IPS-18c (cell line): ENCODE data around the gene KCNT1.

Experiments
- H3K4me3 ChIP-seq: 2 replicates; pipeline ENCODE4 v1.7.0; 2013; ENCODE audit warnings: low read depth, mild to moderate bottlenecking, low read length, moderate library complexity; ENCODE audit not compliant: insufficient read depth
- H3K9me3 ChIP-seq: one replicate; pipeline ENCODE4 v1.6.1; 2013; ENCODE audit warnings: mild to moderate bottlenecking, low read length, moderate library complexity; ENCODE audit not compliant: control insufficient read depth, insufficient read depth

The KCNT1 gene

DNA sequence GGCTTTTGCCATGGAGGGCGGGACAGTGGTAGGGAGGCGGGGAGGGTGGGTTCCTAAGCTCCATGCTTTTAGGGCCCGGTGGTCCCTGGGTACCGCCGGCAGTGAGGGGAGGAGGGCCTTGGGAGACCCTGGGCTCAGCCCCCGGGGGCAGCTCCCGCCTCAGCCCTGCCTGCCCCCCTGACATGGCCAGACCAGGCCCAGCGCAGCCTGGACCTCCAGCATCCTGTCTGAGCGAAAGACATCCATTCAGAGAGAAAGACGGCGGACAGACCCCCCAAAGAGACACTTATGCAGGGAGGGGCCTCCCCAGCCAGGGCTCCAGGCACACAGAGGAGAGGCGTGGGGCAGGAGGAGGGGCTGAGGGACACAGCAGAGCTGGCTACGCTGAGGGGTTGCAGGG is 45.3 kb downstream of the KCNT1 start:
- H3K4me3 ChIP-seq, result no peak overlapping the region
- H3K9me3 ChIP-seq, result no peaks in the 10 kb centered on the region

DNA sequence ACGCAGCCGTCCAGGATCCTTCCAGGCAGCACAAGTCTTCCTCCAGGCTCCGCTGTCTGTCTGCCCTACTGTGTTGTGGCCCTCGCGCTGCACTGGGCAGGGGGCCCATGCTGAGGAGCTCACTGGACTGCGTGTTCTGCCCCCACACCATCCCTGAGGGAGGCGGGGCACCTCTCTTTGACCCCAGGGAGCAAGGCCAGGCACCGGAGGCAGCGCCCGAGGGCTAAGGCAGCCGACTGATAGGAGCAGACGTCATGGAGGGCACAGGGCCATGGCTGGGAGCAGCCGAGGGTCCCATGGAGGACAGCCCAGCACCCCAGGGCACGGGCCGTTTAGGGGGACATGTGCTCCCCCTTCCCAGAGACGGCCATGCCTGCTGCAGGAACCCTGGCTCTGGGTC is 46.7 kb downstream of the KCNT1 start:
- Histone ChIP-seq H3K9me3 (no peaks in the 10 kb centered on the region), H3K4me3 (no peak overlapping the region)

DNA sequence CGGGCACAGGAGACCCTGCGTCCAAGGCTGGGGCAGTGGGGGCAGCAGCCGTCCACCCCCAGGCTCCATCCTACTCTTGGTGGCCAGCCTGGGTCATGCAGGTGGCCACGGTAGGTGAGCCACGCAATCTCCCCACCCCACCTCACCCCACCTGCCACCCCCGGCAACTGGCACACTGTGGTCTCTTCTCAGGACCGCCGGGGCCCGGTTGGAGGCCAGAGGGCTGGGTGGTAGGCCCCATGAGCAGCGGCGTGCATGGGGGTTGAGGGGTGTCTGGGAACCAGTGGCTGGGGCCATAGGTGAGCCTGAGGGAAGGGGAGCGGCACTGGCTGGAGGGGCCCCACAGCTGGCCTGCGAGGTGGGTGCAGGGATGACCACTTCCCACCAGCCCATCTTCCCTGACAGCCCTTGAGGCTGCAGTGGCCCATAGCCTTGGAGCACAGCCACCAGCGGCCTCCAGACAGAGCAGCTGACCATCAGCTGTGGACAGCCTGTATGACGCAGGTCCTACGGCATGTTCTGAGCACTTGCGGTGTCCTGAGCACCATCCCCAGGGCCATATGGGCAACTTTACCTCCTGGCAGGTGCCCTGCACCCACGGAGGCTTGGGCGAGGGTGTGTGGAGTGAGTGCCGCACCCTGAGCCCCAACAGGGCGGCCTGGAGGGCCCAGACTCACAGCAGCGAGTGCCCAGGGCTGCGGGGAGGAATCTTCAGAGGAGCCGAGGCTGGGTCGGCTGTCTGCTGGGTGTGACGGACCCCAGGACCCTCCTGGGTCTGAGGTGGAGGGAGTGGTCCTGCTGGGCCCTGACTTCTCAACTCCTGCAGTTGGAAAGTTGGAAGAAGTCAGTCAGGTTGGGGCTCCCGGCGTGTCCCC is 47.4 kb downstream of the KCNT1 start:
- Histone ChIP-seq H3K9me3 (no peaks in the 10 kb centered on the region), H3K4me3 (no peak overlapping the region)

- Histone ChIP-seq H3K9me3 (no peaks in the 10 kb centered on the region), H3K4me3 (no peak overlapping the region)
Observed at GRCh38 chr9:135750786-135751185, 48.8 kb downstream of the KCNT1 start.

DNA sequence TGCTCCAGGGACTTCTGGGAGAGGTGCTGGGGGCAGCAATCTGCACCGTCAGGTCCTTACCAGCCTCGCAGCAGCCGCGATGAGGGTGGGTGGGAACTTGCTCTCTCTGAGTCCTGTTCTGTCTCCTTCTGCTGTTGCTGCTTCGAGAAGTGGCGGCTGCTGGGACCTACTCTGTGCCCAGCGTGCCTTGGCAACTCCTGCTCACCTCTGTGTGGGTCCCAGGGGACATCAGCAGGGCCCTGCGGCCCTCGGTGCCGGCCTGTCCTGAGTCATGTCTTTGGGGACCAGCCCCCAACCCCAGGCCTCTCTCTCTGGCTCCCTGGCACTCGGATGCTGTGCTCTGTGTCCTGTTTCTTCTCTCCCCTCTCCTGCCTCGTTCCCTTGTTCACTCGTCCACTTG is 49.5 kb downstream of the KCNT1 start:
- no peaks in the 10 kb centered on the region for H3K9me3 ChIP-seq
- no peak overlapping the region for H3K4me3 ChIP-seq

GRCh38 chr9:135752281-135753204 is 50.6 kb downstream of the KCNT1 start:
- Histone ChIP-seq H3K4me3 (no peak overlapping the region), H3K9me3 (no peaks in the 10 kb centered on the region)

DNA sequence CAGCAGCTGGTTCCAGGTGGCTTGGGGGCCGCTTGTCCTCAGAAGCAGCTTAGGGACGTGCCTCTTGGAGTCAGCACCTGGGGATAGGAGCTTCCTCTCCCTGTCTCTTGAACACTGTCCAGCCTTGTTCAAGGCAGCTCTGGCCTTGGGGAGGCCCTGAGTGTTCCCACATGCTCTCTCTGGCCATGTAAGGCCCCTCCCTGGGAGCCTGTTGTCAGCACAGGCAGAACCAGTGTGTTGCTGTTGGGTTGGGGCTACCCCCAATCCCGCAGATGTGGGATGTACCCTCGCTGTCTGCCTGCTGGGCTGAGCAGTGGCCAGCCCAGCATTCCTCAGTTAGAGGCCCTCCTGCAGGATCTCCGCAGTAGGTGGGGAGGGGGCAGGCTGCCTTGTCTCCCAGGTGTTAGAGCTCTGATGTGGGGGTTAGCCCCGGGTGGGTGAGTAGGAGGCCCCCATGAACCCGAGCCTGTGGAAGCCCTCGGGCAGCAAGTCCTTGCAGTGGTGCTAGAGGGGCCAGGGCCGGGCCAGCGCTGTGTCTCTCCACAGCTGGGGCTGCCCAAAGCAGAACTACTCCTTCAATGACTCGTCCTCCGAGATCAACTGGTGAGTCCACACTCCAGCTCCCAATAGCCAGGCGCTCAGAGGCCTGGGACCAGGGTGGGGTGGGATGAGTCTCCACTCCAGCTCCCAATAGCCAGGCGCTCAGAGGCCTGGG is 51.6 kb downstream of the KCNT1 start:
- H3K4me3 ChIP-seq, result no peak overlapping the region
- H3K9me3 ChIP-seq, result no peaks in the 10 kb centered on the region

DNA sequence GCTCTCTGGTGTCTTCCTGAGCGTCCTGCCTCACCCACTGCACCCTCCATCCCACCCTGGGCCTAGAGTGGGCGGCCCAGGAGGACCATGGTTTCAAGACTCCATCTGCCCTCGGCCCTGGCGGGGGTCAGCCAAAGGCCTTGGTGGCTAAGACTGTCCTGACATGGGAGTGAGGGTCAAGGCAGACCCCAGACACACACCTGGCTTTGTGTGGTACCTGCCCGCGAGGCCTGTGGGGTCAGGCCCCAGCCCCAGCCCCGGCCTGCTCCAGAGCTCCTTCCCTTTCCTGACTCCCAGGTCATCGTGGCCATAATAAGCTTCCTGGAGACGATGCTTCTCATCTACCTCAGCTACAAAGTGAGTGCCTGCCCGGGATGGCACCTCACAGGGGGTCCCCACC is 54.6 kb downstream of the KCNT1 start:
- no peaks in the 10 kb centered on the region for H3K9me3 ChIP-seq
- no peak overlapping the region for H3K4me3 ChIP-seq

DNA sequence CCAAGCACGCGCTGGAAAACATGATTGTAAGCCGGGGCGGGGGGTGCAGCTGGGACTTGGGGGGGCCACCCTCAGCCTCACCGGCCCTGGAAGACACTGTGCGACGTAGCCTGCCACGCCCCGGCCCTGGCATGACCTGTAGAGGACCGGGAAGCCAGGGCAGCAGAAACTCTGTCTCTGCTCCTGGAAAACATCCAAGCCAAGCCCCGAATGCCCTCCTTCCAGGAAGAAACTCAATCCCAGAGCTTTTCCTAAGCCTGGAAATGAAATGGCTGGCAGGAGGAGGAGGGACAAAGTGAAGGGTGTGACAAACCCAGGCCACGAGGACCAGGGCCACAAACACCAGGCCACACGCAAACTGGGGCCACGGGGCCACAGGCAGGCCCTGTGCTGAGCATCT is 55.4 kb downstream of the KCNT1 start:
- no peaks in the 10 kb centered on the region for H3K9me3 ChIP-seq
- H3K4me3 ChIP-seq, result no peak overlapping the region

DNA sequence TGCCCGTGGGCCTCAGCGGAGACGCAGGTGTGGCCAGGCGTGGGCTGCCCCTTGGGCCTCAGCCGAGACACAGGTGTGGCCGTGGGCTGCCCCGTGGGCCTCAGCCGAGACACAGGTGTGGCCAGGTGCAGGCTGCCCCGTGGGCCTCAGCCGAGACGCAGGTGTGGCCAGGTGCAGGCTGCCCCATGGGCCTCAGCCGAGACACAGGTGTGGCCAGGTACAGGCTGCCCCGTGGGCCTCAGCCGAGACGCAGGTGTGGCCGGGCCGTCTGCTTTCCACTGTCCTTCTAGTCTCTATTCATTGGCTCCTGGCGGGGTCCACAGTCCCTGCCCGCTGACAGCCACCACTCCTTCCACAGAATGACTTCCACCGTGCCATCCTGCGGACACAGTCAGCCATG is 56.1 kb downstream of the KCNT1 start:
- H3K9me3 ChIP-seq, result no peaks in the 10 kb centered on the region
- no peak overlapping the region for H3K4me3 ChIP-seq

GRCh38 chr9:135758870-135759269 is 56.9 kb downstream of the KCNT1 start:
- H3K9me3 ChIP-seq, result no peaks in the 10 kb centered on the region
- H3K4me3 ChIP-seq, result no peak overlapping the region

DNA sequence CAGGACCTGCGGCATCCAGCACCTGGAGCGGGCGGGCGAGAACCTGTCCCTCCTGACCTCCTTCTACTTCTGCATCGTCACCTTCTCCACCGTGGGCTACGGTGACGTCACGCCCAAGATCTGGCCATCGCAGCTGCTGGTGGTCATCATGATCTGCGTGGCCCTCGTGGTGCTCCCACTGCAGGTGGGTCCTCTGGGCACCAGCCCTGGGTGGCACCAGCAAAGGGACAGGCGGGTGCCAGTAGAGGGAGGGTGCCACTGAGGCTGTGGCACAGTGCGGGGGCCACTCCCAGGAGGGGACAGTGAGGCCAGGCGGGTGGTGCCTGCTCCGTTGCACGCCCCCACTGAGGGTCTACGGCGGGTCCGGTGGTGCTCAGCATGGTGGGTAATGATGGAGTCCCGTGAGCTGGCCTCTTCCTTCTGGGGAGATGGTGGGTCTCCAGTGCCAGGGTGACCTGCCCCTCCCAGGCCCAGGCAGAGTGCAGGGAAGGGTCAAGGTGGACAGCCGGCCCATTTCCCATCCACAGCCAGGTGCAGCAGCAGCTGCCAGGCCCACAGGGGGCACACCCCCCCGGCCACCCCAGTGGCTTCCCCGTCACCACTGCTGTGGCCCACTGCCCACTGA is 57.8 kb downstream of the KCNT1 start:
- H3K9me3 ChIP-seq, result no peaks in the 10 kb centered on the region
- H3K4me3 ChIP-seq, result no peak overlapping the region

DNA sequence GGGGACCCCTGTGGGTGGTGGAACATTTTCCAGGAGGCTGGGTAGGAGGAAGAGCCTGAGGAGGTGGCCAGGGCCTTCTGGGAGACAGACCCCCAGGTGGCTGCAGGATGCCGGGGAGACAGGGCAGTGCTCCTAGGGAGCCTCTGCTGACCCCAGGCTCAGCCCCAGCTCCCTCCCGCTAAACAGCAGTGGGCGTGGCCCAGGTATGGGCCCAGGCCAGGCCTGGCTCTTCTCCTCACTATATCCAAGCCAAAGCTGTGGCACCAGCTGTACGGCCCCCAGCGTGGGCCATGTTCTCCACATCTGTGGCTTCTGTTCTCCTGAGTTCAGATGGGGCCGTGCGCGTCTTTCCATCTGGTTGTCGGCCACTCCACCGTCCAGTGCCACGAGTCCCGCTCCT is 58.5 kb downstream of the KCNT1 start:
- H3K9me3 ChIP-seq, result no peaks in the 10 kb centered on the region

GRCh38 chr9:135761150-135761844 is 59.3 kb downstream of the KCNT1 start:
- no peak overlapping the region for H3K4me3 ChIP-seq
- no peaks in the 10 kb centered on the region for H3K9me3 ChIP-seq

More for the DNA sequence above, 58.5 kb downstream of the KCNT1 start:
- H3K4me3 ChIP-seq, result no peak overlapping the region

GRCh38 chr9:135761845-135762168 is 59.8 kb downstream of the KCNT1 start:
- no peaks in the 10 kb centered on the region for H3K9me3 ChIP-seq
- H3K4me3 ChIP-seq, result no peak overlapping the region

DNA sequence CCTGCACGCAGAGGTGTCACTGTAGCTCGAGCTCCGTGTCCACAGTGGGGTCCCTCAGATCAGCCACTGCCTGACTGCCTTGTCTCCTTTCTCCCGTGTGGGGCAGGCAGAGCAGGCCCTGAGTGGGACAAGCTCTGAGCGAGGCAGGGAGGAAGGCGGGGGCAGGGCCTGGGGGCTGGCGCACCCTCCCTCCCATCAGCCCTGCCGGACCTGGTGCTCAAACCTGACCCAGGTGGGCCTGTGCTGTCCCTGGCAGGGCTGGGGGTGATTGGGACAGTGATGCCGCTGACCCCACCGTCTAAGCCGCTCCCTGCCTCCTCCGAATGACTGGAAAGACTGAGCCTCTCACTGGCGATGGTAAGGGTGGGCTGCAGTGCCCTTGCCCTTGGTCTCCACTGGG is 60.9 kb downstream of the KCNT1 start:
- Histone ChIP-seq H3K4me3 (no peak overlapping the region), H3K9me3 (no peaks in the 10 kb centered on the region)
